Limb (tissue), 2 donors: ENCODE data around the gene FUT1.

Source experiments
- DNase-seq, 2 donors: peaks; one replicate each; pipeline ENCODE4 v3.0.0-alpha.2; 2016; ENCODE audit errors: extremely low spot score in 2 of 2

Gene FUT1

DNA sequence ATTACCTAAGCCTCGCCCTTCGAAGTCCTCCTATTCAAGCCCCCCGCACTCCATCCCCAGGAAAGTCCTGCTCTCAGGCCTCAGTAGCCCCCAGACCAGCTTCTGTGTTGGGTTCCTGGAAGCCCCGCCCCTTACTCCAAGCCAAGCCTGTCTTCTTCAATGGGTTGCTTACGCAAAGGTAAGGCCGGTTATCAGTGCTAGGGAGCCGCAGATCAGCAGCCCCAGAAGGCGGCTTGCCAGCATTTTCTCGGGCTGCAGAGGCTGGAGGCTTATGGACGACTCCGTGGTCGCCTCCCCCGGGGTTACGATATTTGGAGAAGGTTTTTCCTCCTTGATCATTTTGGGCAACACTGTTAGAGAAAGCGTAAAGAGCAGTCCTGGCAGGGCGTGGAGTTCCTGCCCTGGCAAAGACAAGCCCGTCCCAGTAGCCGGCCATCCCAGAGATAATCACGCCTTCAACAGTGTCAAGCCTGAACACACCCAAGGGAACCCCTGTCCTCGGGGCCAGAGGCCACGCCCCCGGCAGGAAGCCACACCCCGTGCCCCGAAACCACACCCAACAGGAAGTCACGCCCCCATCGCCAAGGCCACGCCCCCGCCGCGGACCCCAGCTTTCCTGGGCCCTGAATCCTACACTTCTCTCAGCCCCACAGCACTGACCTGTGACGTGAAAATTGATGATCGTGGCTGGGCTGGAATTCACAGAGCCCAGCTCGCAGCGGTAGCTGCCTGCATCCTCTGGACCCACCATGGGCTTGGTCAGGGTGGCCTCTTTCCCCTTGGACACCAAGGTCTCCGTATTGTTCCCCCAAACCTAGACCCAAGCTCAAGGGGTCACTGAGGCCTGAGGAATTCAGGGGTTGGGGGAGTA, 11.1 kb downstream of the FUT1 start:
- DNase-seq = peak in 1 of 2 donors; percentile 61

GRCh38 chr19:48740164-48740972, 12.1 kb downstream of the FUT1 start, which contains the start of gene RASIP1:
Gene RASIP1, minus strand, starts transcription at chr19:48740610. Its CDS starts 328 bp downstream, at chr19:48740282.
- DNase-seq = no peak

DNA sequence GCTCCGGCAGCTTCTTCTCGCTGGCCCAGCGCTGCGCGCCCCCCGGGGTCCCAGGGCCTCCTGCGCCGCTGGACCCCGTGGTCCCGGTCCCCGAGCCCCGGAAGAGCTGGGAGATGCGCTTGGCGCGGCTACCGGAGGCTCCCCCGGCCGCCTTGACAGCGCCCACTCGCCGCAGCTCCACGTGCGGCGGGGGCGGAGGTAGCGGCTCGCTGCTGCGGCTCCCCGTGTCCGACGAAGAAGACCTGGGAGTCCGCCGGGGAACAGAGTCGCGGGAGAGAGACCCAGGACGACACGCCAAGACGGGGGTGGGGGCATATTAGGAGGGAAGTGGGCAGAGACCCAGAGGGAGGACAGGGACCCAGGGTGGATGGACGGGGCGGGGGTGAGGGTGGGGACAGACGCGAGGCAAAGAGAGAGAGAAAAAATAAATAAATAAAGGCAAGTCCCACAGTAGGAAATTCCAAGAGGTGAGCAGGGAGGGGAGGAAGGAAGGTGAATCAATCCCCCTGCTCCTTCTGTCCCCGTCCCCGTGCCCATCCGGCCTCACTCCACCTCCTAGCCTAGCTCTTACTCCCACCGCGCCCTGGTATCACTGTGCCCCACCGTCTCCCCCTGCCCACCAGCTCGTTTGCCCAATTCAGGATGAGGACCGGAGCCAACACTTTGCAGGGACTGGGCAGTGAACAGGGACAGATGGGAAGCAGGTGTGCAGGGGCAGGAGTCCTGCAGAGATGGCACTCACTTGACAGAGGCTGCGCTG, 12.9 kb downstream of the FUT1 start:
- DNase-seq = peak in 1 of 2 donors; percentile 50

- DNase-seq = peak; percentile 91 to 98
Measured at GRCh38 chr19:48738557-48739403, 13.7 kb downstream of the FUT1 start.

GRCh38 chr19:48737360-48737998, 15.0 kb downstream of the FUT1 start:
- no peak for DNase-seq

DNA sequence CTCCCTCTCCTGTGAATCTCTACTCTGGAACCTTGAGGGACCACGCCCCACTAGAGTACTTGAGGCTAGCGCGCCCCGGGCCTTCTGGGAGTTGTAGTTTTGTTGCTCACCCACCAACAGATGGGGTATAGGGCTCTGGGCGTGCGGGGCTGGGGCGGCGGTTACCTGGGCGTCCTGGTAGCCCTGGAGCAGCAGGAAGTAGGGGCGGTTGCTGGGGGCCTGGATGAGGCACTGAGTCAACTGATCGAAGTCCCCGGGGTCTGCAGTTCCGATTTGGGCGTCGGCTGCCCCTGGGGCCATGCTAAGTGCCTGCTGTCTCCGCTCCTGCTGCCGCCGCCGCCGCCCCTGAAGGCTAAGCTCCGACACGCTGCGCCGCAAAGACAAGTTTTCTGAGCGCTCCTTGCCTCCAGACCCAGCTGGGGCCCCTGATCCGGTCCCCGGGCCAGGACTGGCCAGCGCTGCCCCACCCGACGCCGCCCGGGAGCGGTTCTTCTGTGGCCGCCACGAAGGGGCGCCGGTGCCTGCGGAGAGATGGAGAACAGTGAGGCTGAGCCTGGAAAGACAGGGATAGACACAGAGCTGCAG, 17.3 kb downstream of the FUT1 start:
- peak in 1 of 2 donors; percentile 60 for DNase-seq

DNA sequence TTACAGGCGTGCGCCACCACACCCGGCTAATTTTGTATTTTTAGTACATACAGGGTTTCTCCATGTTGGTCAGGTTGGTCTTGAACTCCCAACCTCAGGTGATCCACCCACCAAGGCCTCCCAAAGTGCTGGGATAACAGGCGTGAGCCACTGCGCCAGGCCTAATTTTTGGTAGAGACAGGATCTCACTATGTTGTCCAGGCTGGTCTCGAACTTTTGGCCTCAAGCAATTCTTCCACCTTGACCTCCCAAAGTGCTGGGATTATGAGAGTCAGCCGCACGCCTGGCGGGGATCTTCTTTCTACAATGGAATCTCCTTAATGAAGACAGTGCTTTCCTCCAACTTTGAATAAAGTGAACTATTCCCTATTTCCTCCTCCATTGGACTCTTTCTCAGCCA, 17.8 kb downstream of the FUT1 start:
- no peak for DNase-seq

- DNase-seq = no peak
Measured at GRCh38 chr19:48731452-48731851, 21.0 kb downstream of the FUT1 start.

GRCh38 chr19:48728911-48729664, 23.4 kb downstream of the FUT1 start:
- no peak for DNase-seq

DNA sequence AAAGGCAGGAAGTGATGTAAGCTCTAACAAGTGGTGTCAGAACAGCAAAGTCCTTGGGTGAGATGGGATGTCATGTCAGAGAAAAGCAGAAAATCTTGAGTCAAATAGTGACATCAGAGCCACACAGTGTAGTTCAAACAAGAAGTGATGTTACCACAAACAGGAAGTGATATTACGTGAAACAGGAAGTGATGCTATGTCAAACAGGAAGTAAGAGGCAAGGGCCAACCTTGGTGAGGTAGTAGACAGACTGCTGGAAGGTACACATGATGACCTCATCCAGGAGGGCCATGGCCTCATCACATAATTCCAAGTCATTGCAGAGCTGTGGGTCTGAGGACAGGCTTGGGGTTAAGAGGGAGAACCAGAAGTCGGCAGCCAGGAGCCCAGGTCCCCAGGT, 25.9 kb downstream of the FUT1 start:
- no peak for DNase-seq

- DNase-seq = peak; percentile 82 to 86
Measured at GRCh38 chr19:48724796-48725753, 27.4 kb downstream of the FUT1 start.

DNA sequence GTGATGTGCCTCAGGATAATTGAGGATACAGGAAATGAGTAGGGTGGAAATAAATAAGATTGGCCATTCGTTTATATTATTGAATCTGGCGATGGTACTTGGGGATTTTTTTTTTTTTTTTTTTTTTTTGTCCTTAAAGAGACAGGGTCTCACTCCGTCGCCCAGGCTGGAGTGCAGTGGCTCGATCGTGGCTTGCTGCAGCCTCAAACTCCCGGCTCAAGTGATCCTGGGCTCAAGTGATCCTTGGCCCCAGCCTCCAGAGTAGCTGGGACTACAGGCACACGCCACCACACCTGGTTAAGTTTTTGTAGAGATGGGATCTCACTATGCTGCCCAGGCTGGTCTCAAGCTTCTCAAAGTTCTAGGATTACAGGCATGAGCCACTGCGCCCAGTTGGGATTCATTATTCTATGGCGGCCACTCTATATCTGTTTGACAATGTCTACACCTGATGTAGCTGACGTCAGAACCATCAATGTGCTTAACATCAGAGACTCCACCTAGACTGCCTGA, 30.2 kb downstream of the FUT1 start:
- DNase-seq = no peak

DNA sequence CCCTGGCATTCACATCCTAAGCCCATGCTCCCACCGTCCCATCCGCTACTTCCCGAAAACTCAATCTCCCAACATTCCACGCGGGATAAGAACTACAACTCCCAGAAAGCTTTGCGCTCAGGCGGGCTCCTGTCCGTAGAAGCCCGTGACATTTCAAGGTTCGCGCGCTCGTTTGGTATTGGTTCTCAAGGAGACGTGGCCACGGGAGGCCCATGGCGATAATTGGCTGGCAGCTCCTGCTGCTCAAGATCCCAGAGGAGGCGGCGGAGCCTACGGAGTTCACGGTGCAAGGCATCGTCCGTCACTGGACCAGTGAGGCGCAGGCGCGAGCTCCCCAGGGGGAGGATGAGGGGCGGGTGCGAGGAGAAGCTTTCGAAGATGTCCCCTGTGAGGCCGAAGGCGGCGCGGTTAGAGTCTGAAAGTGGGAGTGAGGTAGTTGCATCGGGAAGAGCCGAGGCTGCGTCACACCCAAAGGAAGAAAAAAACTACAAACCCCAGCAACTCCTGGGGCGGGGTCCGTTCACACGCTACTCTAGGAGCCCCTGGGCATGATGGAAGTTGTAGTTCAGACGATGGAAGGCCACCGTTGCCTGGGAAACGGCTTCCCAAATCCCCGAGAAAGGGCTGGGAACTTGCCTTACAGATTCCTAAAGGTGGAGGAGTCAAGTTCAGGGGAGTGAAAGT, 31.7 kb downstream of the FUT1 start:
- peak; percentile 98 to 100 for DNase-seq

DNA sequence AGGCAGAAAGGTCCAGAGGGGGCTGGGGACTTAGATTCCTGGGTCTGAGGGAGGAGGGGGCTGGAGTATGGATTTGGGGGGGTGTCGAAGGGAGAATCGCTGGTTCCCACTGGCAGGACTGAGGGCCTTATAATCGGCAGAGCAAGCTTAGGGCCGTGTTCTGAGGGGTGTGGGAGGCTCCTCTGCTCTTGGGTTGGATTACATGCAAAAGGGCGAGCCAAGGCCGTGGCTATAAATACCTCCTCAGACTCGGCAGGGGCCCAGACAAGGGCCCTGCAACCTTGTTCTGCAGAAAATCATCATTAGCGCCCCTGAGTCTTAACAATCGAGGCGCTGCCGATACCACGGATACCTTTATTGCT, 32.2 kb downstream of the FUT1 start:
- no peak for DNase-seq

- DNase-seq = peak in 1 of 2 donors; percentile 79
Measured at GRCh38 chr19:48719263-48720171, 32.9 kb downstream of the FUT1 start, which contains the start of gene MAMSTR. Gene MAMSTR, minus strand, starts transcription at chr19:48719725. Its CDS starts 694 bp downstream, at chr19:48719031.

- DNase-seq = peak in 1 of 2 donors; percentile 45
Measured at GRCh38 chr19:48718711-48719231, 33.7 kb downstream of the FUT1 start.
